SU-DHL-6 (cell line): ENCODE measurements around the gene IFNA1.

Source experiments
- EZH2phosphoT487 ChIP-seq: fragments of 200-600 bp; sonication (generic), shearing (Covaris generic); conservative IDR thresholded peaks from 2 replicates; pipeline ENCODE4 v1.6.1; 2018; ENCODE audit warnings: mild to moderate bottlenecking, antibody characterized with exemption, low read length, moderate library complexity, mixed read lengths
- TF ChIP-seq, protein P1 (sequence below): fragments of 200-600 bp; sonication (generic); IDR thresholded peaks from one replicate; pipeline ENCODE4 v1.5.1; 2017; ENCODE audit warnings: antibody characterized with exemption, mild to moderate bottlenecking, low read length, moderate library complexity; ENCODE audit not compliant: insufficient read depth, poor library complexity, severe bottlenecking

DNA sequence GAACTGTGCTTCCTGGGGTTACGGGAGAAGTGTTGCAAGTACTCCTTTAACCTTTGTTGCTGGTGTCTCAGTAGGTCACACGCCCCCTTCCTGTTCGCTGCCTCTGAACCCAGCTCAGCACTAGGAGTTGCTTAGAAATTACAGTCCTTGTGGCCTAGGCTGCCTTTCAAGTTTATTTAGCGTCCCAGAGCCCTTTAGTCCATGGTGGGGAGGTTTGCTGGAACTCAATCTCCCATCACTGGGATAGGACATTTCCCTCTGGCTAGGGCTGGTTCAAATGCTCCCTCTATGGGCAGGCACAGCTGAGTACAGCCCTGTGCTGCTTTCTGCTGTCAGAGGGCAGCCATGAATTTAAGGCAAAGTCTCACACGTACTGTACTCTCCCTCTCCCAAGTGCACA, 26.6 kb upstream of the IFNA1 start:
- TF ChIP-seq, protein P1, sequence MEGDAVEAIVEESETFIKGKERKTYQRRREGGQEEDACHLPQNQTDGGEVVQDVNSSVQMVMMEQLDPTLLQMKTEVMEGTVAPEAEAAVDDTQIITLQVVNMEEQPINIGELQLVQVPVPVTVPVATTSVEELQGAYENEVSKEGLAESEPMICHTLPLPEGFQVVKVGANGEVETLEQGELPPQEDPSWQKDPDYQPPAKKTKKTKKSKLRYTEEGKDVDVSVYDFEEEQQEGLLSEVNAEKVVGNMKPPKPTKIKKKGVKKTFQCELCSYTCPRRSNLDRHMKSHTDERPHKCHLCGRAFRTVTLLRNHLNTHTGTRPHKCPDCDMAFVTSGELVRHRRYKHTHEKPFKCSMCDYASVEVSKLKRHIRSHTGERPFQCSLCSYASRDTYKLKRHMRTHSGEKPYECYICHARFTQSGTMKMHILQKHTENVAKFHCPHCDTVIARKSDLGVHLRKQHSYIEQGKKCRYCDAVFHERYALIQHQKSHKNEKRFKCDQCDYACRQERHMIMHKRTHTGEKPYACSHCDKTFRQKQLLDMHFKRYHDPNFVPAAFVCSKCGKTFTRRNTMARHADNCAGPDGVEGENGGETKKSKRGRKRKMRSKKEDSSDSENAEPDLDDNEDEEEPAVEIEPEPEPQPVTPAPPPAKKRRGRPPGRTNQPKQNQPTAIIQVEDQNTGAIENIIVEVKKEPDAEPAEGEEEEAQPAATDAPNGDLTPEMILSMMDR, result no peak
- TF ChIP-seq EZH2phosphoT487, result no peak
